ENCODE results near the gene MT1H. TPM values are rescaled to one million over a fixed set of nuclear protein-coding genes. Genes with fewer than 3 reads are reported as not detected.

The MT1H gene
- total RNA-seq, 1 experiment from 2014 or later = not detected

Other genes starting within 250 kb of the MT1H start
- gene AMFR, start 244.3 kb upstream of the MT1H start, total RNA-seq (2022) = 97.2 and 109 TPM in 2 replicates
- 81.7 and 83.4 TPM in 2 replicates for gene NUDT21, start 218.5 kb upstream of the MT1H start, total RNA-seq (2022)
- 68.5 and 72.5 TPM in 2 replicates for gene OGFOD1, start 218.3 kb upstream of the MT1H start, total RNA-seq (2022)
- 23.9 and 25.8 TPM in 2 replicates for gene BBS2, start 149.8 kb upstream of the MT1H start, total RNA-seq (2022)
- not detected in 2 replicates for gene MT4, start 104.7 kb upstream of the MT1H start, total RNA-seq (2022)
- gene MT3, start 80.3 kb upstream of the MT1H start, total RNA-seq (2022) = not detected in 2 replicates
- 2,490 and 3,582 TPM in 2 replicates for gene MT2A, start 61.2 kb upstream of the MT1H start, total RNA-seq (2022)
- 518 and 934 TPM in 2 replicates for gene MT1E, start 44.0 kb upstream of the MT1H start, total RNA-seq (2022)
- gene MT1M, start 37.2 kb upstream of the MT1H start, total RNA-seq (2022) = not detected in 2 replicates
- not detected in 2 replicates for gene MT1A, start 31.1 kb upstream of the MT1H start, total RNA-seq (2022)
- gene MT1B, start 17.9 kb upstream of the MT1H start, total RNA-seq (2022) = not detected in 2 replicates
- 1.7 and 2.4 TPM in 2 replicates for gene MT1F, start 11.9 kb upstream of the MT1H start, total RNA-seq (2022)
- not detected in 2 replicates for gene MT1G, start 1.7 kb upstream of the MT1H start, total RNA-seq (2022)
- gene MT1X, start 12.7 kb downstream of the MT1H start, total RNA-seq (2022) = 79.3 and 108 TPM in 2 replicates
- gene NUP93, start 60.3 kb downstream of the MT1H start, total RNA-seq (2022) = 53.9 and 60.2 TPM in 2 replicates
- not detected in 2 replicates for gene SLC12A3, start 195.4 kb downstream of the MT1H start, total RNA-seq (2022)

All from MCF 10A (cell line).